ENCODE measurements around the gene KIAA0586. TPM values are rescaled to one million over a fixed set of nuclear protein-coding genes. Genes with fewer than 3 reads are reported as not detected.

KIAA0586 gene
- polyA plus RNA-seq, 1 experiment = 9.4 TPM

GRCh38 chr14:58553959-58554358 lies 126.4 kb downstream of the KIAA0586 start:
- Histone ChIP-seq H3K36me3 (ENCODE audit: control insufficient read depth, insufficient read depth, low read length) (no peaks in the 10 kb centered on the region), H3K4me3 (ENCODE audit: low read depth, low read length) (no peak overlapping the region), H3K27me3 (ENCODE audit: control insufficient read depth, insufficient read depth, low read length) (no peaks in the 10 kb centered on the region)
- ChIA-PET CTCF (interaction anchor here (1.3 kb wide), 1 partner anchor 9 kb away, joined by 4 read pairs; no protein-coding TSS in a partner anchor), POLR2A (no interaction called here)
- DNase-seq (ENCODE audit: low read depth) = no peak
- TF ChIP-seq CTCF (IDR thresholded peaks at IDR 0.05; ENCODE audit: insufficient read depth, low read depth, low read length) = no peak

- no peaks in the 10 kb centered on the region for H3K36me3 ChIP-seq (ENCODE audit: control insufficient read depth, insufficient read depth, low read length)
- CTCF ChIA-PET = interaction anchor here (1.4 kb wide), 1 partner anchor 9 kb away, joined by 3 read pairs; no protein-coding TSS in a partner anchor
- DNase-seq (ENCODE audit: low read depth) = no peak
These were observed 128.1 kb downstream of the KIAA0586 start for GRCh38 chr14:58555647-58556046.

GRCh38 chr14:58557242-58557641 lies 129.7 kb downstream of the KIAA0586 start:
- TF ChIP-seq CTCF (IDR thresholded peaks at IDR 0.05; ENCODE audit: insufficient read depth, low read depth, low read length) = no peak
- Histone ChIP-seq H3K4me3 (ENCODE audit: low read depth, low read length) (no peak overlapping the region), H3K36me3 (ENCODE audit: control insufficient read depth, insufficient read depth, low read length) (no peaks in the 10 kb centered on the region), H3K27me3 (ENCODE audit: control insufficient read depth, insufficient read depth, low read length) (no peaks in the 10 kb centered on the region)
- POLR2A ChIA-PET = no interaction called here
- DNase-seq (ENCODE audit: low read depth) = no peak
- CTCF ChIA-PET = interaction anchor here (0.9 kb wide), 1 partner anchor 12 kb away, joined by 3 read pairs; no protein-coding TSS in a partner anchor

More at GRCh38 chr14:58555647-58556046, 128.1 kb downstream of the KIAA0586 start:
- Histone ChIP-seq H3K4me3 (ENCODE audit: low read depth, low read length) (no peak overlapping the region), H3K27me3 (ENCODE audit: control insufficient read depth, insufficient read depth, low read length) (no peaks in the 10 kb centered on the region)
- POLR2A ChIA-PET = no interaction called here
- TF ChIP-seq CTCF (IDR thresholded peaks at IDR 0.05; ENCODE audit: insufficient read depth, low read depth, low read length) = no peak

GRCh38 chr14:58560208-58560607 lies 132.7 kb downstream of the KIAA0586 start:
- POLR2A ChIA-PET = no interaction called here

GRCh38 chr14:58562141-58562540 lies 134.6 kb downstream of the KIAA0586 start:
- DNase-seq (ENCODE audit: low read depth) = no peak
- Histone ChIP-seq H3K27me3 (ENCODE audit: control insufficient read depth, insufficient read depth, low read length) (no peaks in the 10 kb centered on the region), H3K36me3 (ENCODE audit: control insufficient read depth, insufficient read depth, low read length) (no peaks in the 10 kb centered on the region), H3K4me3 (ENCODE audit: low read depth, low read length) (no peak overlapping the region)
- ChIA-PET POLR2A (no interaction called here), CTCF (interaction anchor here (1.8 kb wide), 1 partner anchor 8 kb away, joined by 4 read pairs; no protein-coding TSS in a partner anchor)
- TF ChIP-seq CTCF (IDR thresholded peaks at IDR 0.05; ENCODE audit: insufficient read depth, low read depth, low read length) = no peak

More at GRCh38 chr14:58560208-58560607, 132.7 kb downstream of the KIAA0586 start:
- CTCF ChIA-PET = interaction anchor here (1.2 kb wide), 1 partner anchor 16 kb away, joined by 4 read pairs; no protein-coding TSS in a partner anchor
- no peaks in the 10 kb centered on the region for H3K27me3 ChIP-seq (ENCODE audit: control insufficient read depth, insufficient read depth, low read length)
- DNase-seq (ENCODE audit: low read depth) = no peak
- no peak overlapping the region for H3K4me3 ChIP-seq (ENCODE audit: low read depth, low read length)
- no peak for TF ChIP-seq CTCF (IDR thresholded peaks at IDR 0.05; ENCODE audit: insufficient read depth, low read depth, low read length)
- H3K36me3 ChIP-seq (ENCODE audit: control insufficient read depth, insufficient read depth, low read length) = no peaks in the 10 kb centered on the region
